H9 (cell line): ENCODE measurements around the gene CSNK1A1L. TPM values are rescaled to one million over a fixed set of nuclear protein-coding genes. Genes with fewer than 3 reads are reported as not detected.

Experiments used
- DNase-seq: peaks from one replicate; pipeline ENCODE4 v3.0.0-alpha.2; 2017
- H2AFZ ChIP-seq: one replicate; pipeline ENCODE4 v1.6.1; 2013; ENCODE audit warnings: mild to moderate bottlenecking, low read length, control low read depth, moderate library complexity
- H2AK5ac ChIP-seq: 2 replicates; pipeline ENCODE4 v1.6.1; 2013; ENCODE audit warnings: low read length, control low read depth, mixed read lengths; ENCODE audit not compliant: insufficient read length
- H2BK120ac ChIP-seq: one replicate; pipeline ENCODE4 v1.6.1; 2013; ENCODE audit warnings: low read depth, mild to moderate bottlenecking, low read length, control low read depth, inconsistent platforms; ENCODE audit not compliant: poor library complexity, severe bottlenecking
- H2BK12ac ChIP-seq: 2 replicates; pipeline ENCODE4 v1.6.1; 2013; ENCODE audit warnings: low read length, control low read depth, mixed read lengths, low read depth; ENCODE audit not compliant: insufficient read length
- H2BK15ac ChIP-seq: 2 replicates; pipeline ENCODE4 v1.6.1; 2013; ENCODE audit warnings: low read depth, low read length, control low read depth
- H2BK20ac ChIP-seq: one replicate; pipeline ENCODE4 v1.6.1; 2013; ENCODE audit warnings: low read depth, mild to moderate bottlenecking, low read length, control low read depth, inconsistent platforms; ENCODE audit not compliant: poor library complexity, severe bottlenecking
- H2BK5ac ChIP-seq: 2 replicates; pipeline ENCODE4 v1.6.1; 2013; ENCODE audit warnings: low read length, control low read depth, mixed read lengths; ENCODE audit not compliant: insufficient read length
- H3K14ac ChIP-seq: 2 replicates; pipeline ENCODE4 v1.6.1; 2013; ENCODE audit warnings: low read length, control low read depth; ENCODE audit not compliant: insufficient read depth
- H3K18ac ChIP-seq: 2 replicates; pipeline ENCODE4 v1.6.1; 2013; ENCODE audit warnings: low read depth, mild to moderate bottlenecking, mixed read lengths, low read length, control low read depth; ENCODE audit not compliant: insufficient read length
- H3K23ac ChIP-seq: 2 replicates; pipeline ENCODE4 v1.6.1; 2013; ENCODE audit warnings: low read length, control low read depth, mixed read lengths, low read depth; ENCODE audit not compliant: insufficient read length
- H3K23me2 ChIP-seq: 2 replicates; pipeline ENCODE4 v1.6.1; 2013; ENCODE audit warnings: low read depth, mild to moderate bottlenecking, mixed read lengths, low read length, control low read depth; ENCODE audit not compliant: insufficient read length, poor library complexity, severe bottlenecking
- H3K27ac ChIP-seq: 2 replicates; pipeline ENCODE4 v1.5.1; 2013; ENCODE audit warnings: low read length, control low read depth, mixed read lengths, low read depth; ENCODE audit not compliant: insufficient read length
- H3K27me3 ChIP-seq: 2 replicates; pipeline ENCODE4 v1.6.1; 2013; ENCODE audit warnings: low read length, control low read depth, inconsistent platforms; ENCODE audit not compliant: insufficient read depth
- H3K4ac ChIP-seq: 2 replicates; pipeline ENCODE4 v1.6.1; 2013; ENCODE audit warnings: low read depth, mild to moderate bottlenecking, control low read depth, inconsistent platforms, low read length, moderate library complexity
- H3K4me1 ChIP-seq: 2 replicates; pipeline ENCODE4 v1.6.1; 2013; ENCODE audit warnings: low read length, control low read depth, inconsistent platforms; ENCODE audit not compliant: insufficient read depth
- H3K4me2 ChIP-seq: 2 replicates; pipeline ENCODE4 v1.6.1; 2013; ENCODE audit warnings: low read length, control low read depth, mixed read lengths; ENCODE audit not compliant: insufficient read length, insufficient read depth
- H3K56ac ChIP-seq: 2 replicates; pipeline ENCODE4 v1.6.1; 2013; ENCODE audit warnings: low read depth, mild to moderate bottlenecking, mixed read lengths, low read length, control low read depth; ENCODE audit not compliant: insufficient read length
- H3K79me1 ChIP-seq: 2 replicates; pipeline ENCODE4 v1.6.1; 2013; ENCODE audit warnings: low read depth, mild to moderate bottlenecking, moderate library complexity, low read length, control low read depth, inconsistent platforms; ENCODE audit not compliant: insufficient read depth, poor library complexity, severe bottlenecking
- H3K79me2 ChIP-seq: 2 replicates; pipeline ENCODE4 v1.6.1; 2013; ENCODE audit warnings: low read length, control low read depth, inconsistent platforms; ENCODE audit not compliant: insufficient read depth
- H3K9ac ChIP-seq: 2 replicates; pipeline ENCODE4 v1.6.1; 2013; ENCODE audit warnings: low read length, control low read depth, mixed read lengths; ENCODE audit not compliant: insufficient read length; ENCODE audit errors: extremely low read depth
- H3K9me3 ChIP-seq: one replicate; pipeline ENCODE4 v1.6.1; 2013; ENCODE audit warnings: low read depth, low read length, inconsistent platforms; ENCODE audit not compliant: control insufficient read depth
- H3T11ph ChIP-seq: one replicate; pipeline ENCODE4 v1.6.1; 2013; ENCODE audit warnings: mild to moderate bottlenecking, low read length, control low read depth, inconsistent platforms
- H4K20me1 ChIP-seq: one replicate; pipeline ENCODE4 v1.6.1; 2013; ENCODE audit not compliant: control insufficient read depth, insufficient read length, insufficient read depth
- H4K5ac ChIP-seq: 2 replicates; pipeline ENCODE4 v1.6.1; 2013; ENCODE audit warnings: low read depth, mild to moderate bottlenecking, mixed read lengths, low read length, control low read depth; ENCODE audit not compliant: insufficient read length
- H4K8ac ChIP-seq: replicated peaks from 2 replicates; pipeline ENCODE4 v1.6.1; 2013; ENCODE audit warnings: low read length, control low read depth, mixed read lengths, low read depth; ENCODE audit not compliant: insufficient read length
- H4K91ac ChIP-seq: 2 replicates; pipeline ENCODE4 v1.6.1; 2013; ENCODE audit warnings: low read depth, mild to moderate bottlenecking, moderate library complexity, mixed read lengths, low read length, control low read depth; ENCODE audit not compliant: insufficient read length
- H3K27ac Mint-ChIP-seq, 3 experiments: 2 replicates in 2 of 3; 3 replicates in 1 of 3; pipeline ENCODE4 v1.8.0; 2020 to 2021; ENCODE audit warnings: mixed read lengths in 3 of 3, mild to moderate bottlenecking in 1 of 3, moderate library complexity in 1 of 3
- H3K27me3 Mint-ChIP-seq: 2 replicates; pipeline ENCODE4 v1.8.0; 2021; ENCODE audit warnings: low read depth, mild to moderate bottlenecking, moderate library complexity, mixed read lengths
- H3K36me3 Mint-ChIP-seq, 3 experiments: 2 replicates in 2 of 3; 3 replicates in 1 of 3; pipeline ENCODE4 v1.8.0; 2020 to 2021; ENCODE audit warnings: low read depth in 3 of 3, mixed read lengths in 3 of 3; ENCODE audit not compliant: insufficient read depth in 1 of 3
- H3K4me1 Mint-ChIP-seq, 2 experiments: 2 replicates each; pipeline ENCODE4 v1.8.0; 2020; ENCODE audit warnings: mixed read lengths in 2 of 2
- H3K4me3 Mint-ChIP-seq, 2 experiments: 2 replicates in 1 of 2; 3 replicates in 1 of 2; pipeline ENCODE4 v1.8.0; 2020 to 2021; ENCODE audit warnings: mild to moderate bottlenecking in 2 of 2, mixed read lengths in 2 of 2, moderate library complexity in 1 of 2
- H3K9me3 Mint-ChIP-seq, 2 experiments: 2 replicates in 1 of 2; 3 replicates in 1 of 2; pipeline ENCODE4 v1.8.0; 2020; ENCODE audit warnings: mild to moderate bottlenecking in 2 of 2, mixed read lengths in 2 of 2, moderate library complexity in 1 of 2
- WGBS: extraction: QIAGEN DNeasy Blood & Tissue Kit; methylation state at CpG from one replicate; pipeline ENCODE4 v1.1.7; 2013; ENCODE audit warnings: missing lambda C conversion rate, low lambda C conversion rate, mixed read lengths; ENCODE audit not compliant: insufficient read length; ENCODE audit errors: extremely low coverage; 5-methylcytosine and 5-hydroxymethylcytosine counted together
- total RNA-seq: library from RNA; stranded (reverse); gene quantifications from 2 replicates; pipeline ENCODE4 v1.2.1, GENCODE V29; 2021
- TF ChIP-seq, protein P1 (sequence below): fragments of 200-600 bp; sonication (generic); conservative IDR thresholded peaks from 3 replicates; pipeline ENCODE4 v1.8.0; 2021; ENCODE audit warnings: antibody characterized with exemption, mild to moderate bottlenecking

The CSNK1A1L gene
- total RNA-seq, 1 experiment from 2014 or later: not detected

DNA sequence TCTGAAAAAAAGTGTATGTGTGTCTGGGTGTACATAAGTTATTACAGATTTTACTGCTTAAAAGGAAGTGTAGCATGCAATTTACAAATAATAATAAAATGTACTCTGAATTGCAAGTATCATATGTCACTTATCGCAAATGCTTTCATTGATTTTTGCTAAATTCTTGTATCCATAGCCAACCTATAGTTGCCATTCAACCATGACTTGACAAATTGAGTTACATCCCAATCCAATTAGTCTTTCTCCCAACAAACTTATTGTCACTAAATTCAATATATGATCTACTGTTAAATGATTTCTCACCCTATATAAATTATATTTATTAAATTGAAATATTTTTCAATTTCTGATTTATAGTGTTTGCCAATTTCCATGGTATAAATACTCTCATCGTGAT lies 28.6 kb downstream of the CSNK1A1L start:
- no peaks in the 10 kb centered on the region for H3K79me1 ChIP-seq
- H3K27ac ChIP-seq: no peak overlapping the region
- H3K27me3 ChIP-seq: no peaks in the 10 kb centered on the region
- no peaks in the 10 kb centered on the region for H3K79me2 ChIP-seq
- H2BK15ac ChIP-seq: no peak overlapping the region
- no peak overlapping the region for H4K91ac ChIP-seq
- H3K4me1 Mint-ChIP-seq: peaks cover 2 to 3% of the 10 kb centered on the region in 2 experiments; a peak in 3 of 4 replicates
- TF ChIP-seq, protein P1, sequence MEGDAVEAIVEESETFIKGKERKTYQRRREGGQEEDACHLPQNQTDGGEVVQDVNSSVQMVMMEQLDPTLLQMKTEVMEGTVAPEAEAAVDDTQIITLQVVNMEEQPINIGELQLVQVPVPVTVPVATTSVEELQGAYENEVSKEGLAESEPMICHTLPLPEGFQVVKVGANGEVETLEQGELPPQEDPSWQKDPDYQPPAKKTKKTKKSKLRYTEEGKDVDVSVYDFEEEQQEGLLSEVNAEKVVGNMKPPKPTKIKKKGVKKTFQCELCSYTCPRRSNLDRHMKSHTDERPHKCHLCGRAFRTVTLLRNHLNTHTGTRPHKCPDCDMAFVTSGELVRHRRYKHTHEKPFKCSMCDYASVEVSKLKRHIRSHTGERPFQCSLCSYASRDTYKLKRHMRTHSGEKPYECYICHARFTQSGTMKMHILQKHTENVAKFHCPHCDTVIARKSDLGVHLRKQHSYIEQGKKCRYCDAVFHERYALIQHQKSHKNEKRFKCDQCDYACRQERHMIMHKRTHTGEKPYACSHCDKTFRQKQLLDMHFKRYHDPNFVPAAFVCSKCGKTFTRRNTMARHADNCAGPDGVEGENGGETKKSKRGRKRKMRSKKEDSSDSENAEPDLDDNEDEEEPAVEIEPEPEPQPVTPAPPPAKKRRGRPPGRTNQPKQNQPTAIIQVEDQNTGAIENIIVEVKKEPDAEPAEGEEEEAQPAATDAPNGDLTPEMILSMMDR: no peak
- no peaks in the 10 kb centered on the region for H3K9me3 Mint-ChIP-seq
- no peak overlapping the region for H3K18ac ChIP-seq
- no peak for DNase-seq
- H3K4me1 ChIP-seq: no peaks in the 10 kb centered on the region
- no peak overlapping the region for H2BK12ac ChIP-seq
- no peak overlapping the region for H3K56ac ChIP-seq
- no peaks in the 10 kb centered on the region for H3K23me2 ChIP-seq
- H3K36me3 Mint-ChIP-seq: no peaks in the 10 kb centered on the region
- H2AFZ ChIP-seq: no peak overlapping the region
- H4K5ac ChIP-seq: no peak overlapping the region
- H3K14ac ChIP-seq: no peak overlapping the region
- no peaks in the 10 kb centered on the region for H3K27me3 Mint-ChIP-seq
- H3K27ac Mint-ChIP-seq: no peak overlapping the region
- no peak overlapping the region for H3K4me3 Mint-ChIP-seq
- no peaks in the 10 kb centered on the region for H3K9me3 ChIP-seq
- H4K8ac ChIP-seq: no peak overlapping the region
- H2BK5ac ChIP-seq: no peak overlapping the region
- no peak overlapping the region for H3K4ac ChIP-seq
- H3K23ac ChIP-seq: no peak overlapping the region
- H3K9ac ChIP-seq: no peak overlapping the region
- WGBS: no CpG with 5 or more reads among the region's 2 CpGs
- H3K4me2 ChIP-seq: no peak overlapping the region
- H2BK120ac ChIP-seq: no peak overlapping the region
- H2BK20ac ChIP-seq: no peak overlapping the region
- H3T11ph ChIP-seq: no peak overlapping the region
- H2AK5ac ChIP-seq: no peak overlapping the region
- no peaks in the 10 kb centered on the region for H4K20me1 ChIP-seq
